GM12878 (cell line): ENCODE data around the gene NTM. TPM values are rescaled to one million over a fixed set of nuclear protein-coding genes. Genes with fewer than 3 reads are reported as not detected.

ENCODE experiments used
- ATAC-seq: fragments of 200-7000 bp; cut with Tn5 transposase; 3 replicates; pipeline ENCODE4 v1.9.1; 2020; ENCODE audit warnings: mild to moderate bottlenecking, moderate library complexity
- BruUV-seq: library from RNA; stranded (reverse); fragments of 400-500 nt; replicated peaks from 2 replicates; lab custom pipeline; 2021; lab: Mats Ljungman, UMichigan
- CTCF ChIA-PET: fragments of 300-600 bp; sonication (Branson Sonifier 250); formaldehyde crosslinking; extraction: SDS; loops from one replicate; lab custom pipeline; 2021; ENCODE audit warnings: inconsistent platforms; lab: Yijun Ruan, JAX
- POLR2A ChIA-PET: fragments of 350-600 bp; formaldehyde crosslinking; extraction: SDS; loops from one replicate; lab custom pipeline; 2021; ENCODE audit warnings: inconsistent platforms; lab: Charles Lee
- RAD21 ChIA-PET: fragments of 300-600 bp; sonication (Branson Sonifier 250); formaldehyde crosslinking; loops from one replicate; lab custom pipeline; 2023; ENCODE audit warnings: antibody characterized with exemption; ENCODE audit not compliant: unreplicated experiment; lab: Charles Lee
- SMC1A ChIA-PET: fragments of 300-600 bp; sonication (Branson Sonifier 250); formaldehyde crosslinking; loops from one replicate; lab custom pipeline; 2023; ENCODE audit not compliant: unreplicated experiment, uncharacterized antibody; lab: Charles Lee
- DNase-seq: peaks from one replicate; pipeline ENCODE4 v3.0.0-alpha.2; 2011; ENCODE audit warnings: low read depth, low spot score
- FAIRE-seq: peaks from 3 replicates; lab custom pipeline; 2011; peaks lifted over from hg19 to GRCh38; lab: Jason Lieb, UNC
- H2AFZ ChIP-seq: 2 replicates; pipeline ENCODE4 v1.6.0; 2011; ENCODE audit warnings: low read depth, low read length, control low read depth; ENCODE audit not compliant: control insufficient read depth
- H3K27ac ChIP-seq: 2 replicates; pipeline ENCODE4 v1.5.1; 2011; ENCODE audit warnings: control low read depth; ENCODE audit not compliant: control insufficient read depth, insufficient read depth
- H3K27me3 ChIP-seq, 2 experiments: replicated peaks in 1 of 2; 2 replicates each; pipeline versions ENCODE4 v1.6.0 to v1.6.1; 2011; ENCODE audit warnings: low read length in 1 of 2; ENCODE audit not compliant: control insufficient read depth in 2 of 2, insufficient read depth in 2 of 2
- H3K36me3 ChIP-seq, 2 experiments: 2 replicates each; pipeline ENCODE4 v1.5.1; 2011; ENCODE audit warnings: low read length in 1 of 2; ENCODE audit not compliant: control insufficient read depth in 2 of 2, insufficient read depth in 2 of 2
- H3K4me1 ChIP-seq: 2 replicates; pipeline ENCODE4 v1.6.1; 2011; ENCODE audit warnings: mild to moderate bottlenecking, low read length, moderate library complexity, mixed read lengths; ENCODE audit not compliant: control insufficient read depth, insufficient read depth
- H3K4me2 ChIP-seq: 2 replicates; pipeline ENCODE4 v1.6.0; 2011; ENCODE audit warnings: control low read depth; ENCODE audit not compliant: control insufficient read depth, insufficient read depth
- H3K4me3 ChIP-seq: fragments of 200-600 bp; sonication (generic); 2 replicates; pipeline ENCODE4 v1.5.1; 2016
- H3K79me2 ChIP-seq: 2 replicates; pipeline ENCODE4 v1.6.0; 2011; ENCODE audit warnings: low read length; ENCODE audit not compliant: control insufficient read depth, insufficient read depth
- H3K9ac ChIP-seq: 2 replicates; pipeline ENCODE4 v1.8.0; 2011; ENCODE audit warnings: low read length, control low read depth, mixed read lengths; ENCODE audit not compliant: control insufficient read depth, insufficient read depth
- H3K9me3 ChIP-seq: replicated peaks from 3 replicates; pipeline ENCODE4 v1.5.1; 2011; ENCODE audit warnings: mild to moderate bottlenecking, low read length; ENCODE audit not compliant: control insufficient read depth, insufficient read depth
- H4K20me1 ChIP-seq: 2 replicates; pipeline ENCODE4 v1.6.0; 2011; ENCODE audit not compliant: control insufficient read depth, insufficient read depth
- BMI1 ChIP-seq: fragments of 450-650 bp; IDR thresholded peaks from 2 replicates; pipeline ENCODE4 v1.6.1; 2016; ENCODE audit warnings: mild to moderate bottlenecking, moderate library complexity, borderline replicate concordance
- KDM1A ChIP-seq: fragments of 200-600 bp; sonication (generic); IDR thresholded peaks from 2 replicates; pipeline ENCODE4 v1.6.1; 2016; ENCODE audit warnings: borderline replicate concordance
- NFIC ChIP-seq: IDR thresholded peaks from 2 replicates; pipeline ENCODE4 v1.6.1; 2012; ENCODE audit warnings: low read depth, mild to moderate bottlenecking, inconsistent platforms, low read length, moderate library complexity
- NFXL1 ChIP-seq: fragments of 450-650 bp; IDR thresholded peaks from 2 replicates; pipeline ENCODE4 v1.6.1; 2017; ENCODE audit warnings: antibody characterized with exemption, mild to moderate bottlenecking, borderline replicate concordance
- RB1 ChIP-seq: fragments of 450-650 bp; formaldehyde crosslinking; IDR thresholded peaks from 2 replicates; pipeline ENCODE4 v1.6.1; 2017; ENCODE audit warnings: mild to moderate bottlenecking, borderline replicate concordance
- ZZZ3 ChIP-seq: IDR thresholded peaks from 2 replicates; pipeline ENCODE4 v1.6.1; 2011; ENCODE audit warnings: low read depth; ENCODE audit not compliant: control insufficient read depth, insufficient read length
- WGBS: methylation state at CpG from one replicate; pipeline ENCODE4 v1.1.6; 2016; ENCODE audit warnings: low lambda C conversion rate; ENCODE audit not compliant: insufficient replicate concordance, insufficient coverage; ENCODE audit errors: missing lambda C conversion rate; 5-methylcytosine and 5-hydroxymethylcytosine counted together
- in situ Hi-C: fragments of 300-500 bp; cut with MboI; formaldehyde crosslinking; loops from 9 replicates; pipeline ENCODE4 v1.14.3; 2018; ENCODE audit warnings: mixed read lengths
- intact Hi-C: fragments of 100-400 bp; cut with micrococcal nuclease; formaldehyde crosslinking; loops from one replicate; pipeline ENCODE4 v1.14.2; 2022; ENCODE audit not compliant: unreplicated experiment
- polyA plus RNA-seq, 11 experiments: library from polyadenylated mRNA; depleted of rRNA in 4 of 11; unstranded in 6 of 11; stranded (reverse) in 5 of 11; fragments of >200 nt; fragmentation: Nextera tagmentation in 4 of 11; fragmentation: Illumina TruSeq in 1 of 11; extraction: Ambion mirVana in 4 of 11; extraction: Trizol in 1 of 11; gene quantifications; 1 replicate in 1 of 11; 2 replicates in 10 of 11; pipeline versions ENCODE4 v1.2.1 to v1.2.3, GENCODE V29; 2011 to 2016; ENCODE audit warnings: inconsistent platforms in 2 of 11, missing spikeins in 2 of 11, low read depth in 1 of 11
- total RNA-seq, 4 experiments: library from RNA; depleted of rRNA in 3 of 4; stranded (reverse); fragments of >200 nt in 3 of 4; fragmentation: Illumina TruSeq in 1 of 4; extraction: Trizol in 1 of 4; gene quantifications; 2 replicates each; pipeline versions ENCODE4 v1.2.1 to v1.2.3, GENCODE V29; 2013 to 2021
- TF ChIP-seq, protein P1 (sequence below): IDR thresholded peaks from 2 replicates; pipeline ENCODE4 v1.6.1; 2012; ENCODE audit warnings: low read depth, low read length, improper control_type of control experiment

The NTM gene
- total and polyA plus RNA-seq, 10 of the 15 experiments (the other 5 are each of a cell fraction or from before 2014, with no cell fraction given): not detected

- H2AFZ ChIP-seq: no peak overlapping the region
- H3K4me2 ChIP-seq: no peak overlapping the region
- in situ Hi-C loops (no loop called here), intact Hi-C loops (no loop called here)
- POLR2A ChIA-PET: no interaction called here
- no TSS peak for BruUV-seq
- H3K4me1 ChIP-seq: no peaks in the 10 kb centered on the region
- SMC1A ChIA-PET: no interaction called here
- DNase-seq (no peak), ATAC-seq (no peak), FAIRE-seq (no peak)
- no peaks in the 10 kb centered on the region for H3K9me3 ChIP-seq
- no peak overlapping the region for H3K9ac ChIP-seq
- no peak overlapping the region for H3K27ac ChIP-seq
- CTCF ChIA-PET: no interaction called here
- no peaks in the 10 kb centered on the region for H3K79me2 ChIP-seq
- no peak overlapping the region for H3K4me3 ChIP-seq
- H4K20me1 ChIP-seq: no peaks in the 10 kb centered on the region
- TF ChIP-seq NFXL1 (no peak), RB1 (no peak), KDM1A (no peak), BMI1 (no peak), ZZZ3 (no peak), NFIC (no peak)
- TF ChIP-seq, protein P1, sequence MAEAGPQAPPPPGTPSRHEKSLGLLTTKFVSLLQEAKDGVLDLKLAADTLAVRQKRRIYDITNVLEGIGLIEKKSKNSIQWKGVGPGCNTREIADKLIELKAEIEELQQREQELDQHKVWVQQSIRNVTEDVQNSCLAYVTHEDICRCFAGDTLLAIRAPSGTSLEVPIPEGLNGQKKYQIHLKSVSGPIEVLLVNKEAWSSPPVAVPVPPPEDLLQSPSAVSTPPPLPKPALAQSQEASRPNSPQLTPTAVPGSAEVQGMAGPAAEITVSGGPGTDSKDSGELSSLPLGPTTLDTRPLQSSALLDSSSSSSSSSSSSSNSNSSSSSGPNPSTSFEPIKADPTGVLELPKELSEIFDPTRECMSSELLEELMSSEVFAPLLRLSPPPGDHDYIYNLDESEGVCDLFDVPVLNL: no peak
- peaks cover 2 to 4% of the 10 kb centered on the region in 2 experiments; a peak in 3 of 4 replicates for H3K27me3 ChIP-seq
- RAD21 ChIA-PET: no interaction called here
- WGBS: 24% methylated on average over 9 of the region's 9 CpGs
- no peaks in the 10 kb centered on the region for H3K36me3 ChIP-seq
Measured at GRCh38 chr11:131802440-131803115, 432.2 kb downstream of the NTM start.
